Globus pallidus (tissue), 1 donor: Measurements from ENCODE around the gene PTPN14.
A peak's percentile ranks its signal among the peaks of the same experiment; 100 is the strongest.
"Not testable (repeated sequence)": the region's sequence is repeated elsewhere in the genome, so short reads cannot be mapped to it uniquely, and the experiment has no call there.

ENCODE experiments used
- DNase-seq: peaks from one replicate; pipeline ENCODE4 v3.0.0-alpha.2; 2015; ENCODE audit warnings: low spot score

PTPN14 gene

GRCh38 chr1:214551436-214552173 lies at the start of gene PTPN14:
TSS of gene PTPN14 (minus strand) at chr1:214551602. CDS start at chr1:214464803, 86,799 bp downstream.
- peak; percentile 58 for DNase-seq

DNA sequence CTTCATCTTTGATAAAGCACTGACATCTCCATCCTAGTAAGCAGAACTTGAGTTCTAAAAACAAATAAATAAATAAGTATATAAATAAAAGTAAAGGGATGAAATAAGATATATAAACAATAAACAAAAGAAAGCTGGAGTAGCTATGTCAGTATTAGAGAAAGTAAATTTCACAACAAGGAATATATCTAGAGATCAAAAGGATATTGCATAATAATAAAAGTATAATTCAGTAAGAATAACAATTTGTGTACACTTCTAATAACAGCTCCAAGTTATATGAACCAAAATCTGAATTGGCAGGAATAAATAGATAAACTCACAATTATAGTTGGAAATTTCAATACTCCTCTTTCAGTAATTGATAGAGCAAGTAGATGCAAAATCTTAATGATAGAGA lies 41.8 kb upstream of the PTPN14 start:
- no peak for DNase-seq

DNA sequence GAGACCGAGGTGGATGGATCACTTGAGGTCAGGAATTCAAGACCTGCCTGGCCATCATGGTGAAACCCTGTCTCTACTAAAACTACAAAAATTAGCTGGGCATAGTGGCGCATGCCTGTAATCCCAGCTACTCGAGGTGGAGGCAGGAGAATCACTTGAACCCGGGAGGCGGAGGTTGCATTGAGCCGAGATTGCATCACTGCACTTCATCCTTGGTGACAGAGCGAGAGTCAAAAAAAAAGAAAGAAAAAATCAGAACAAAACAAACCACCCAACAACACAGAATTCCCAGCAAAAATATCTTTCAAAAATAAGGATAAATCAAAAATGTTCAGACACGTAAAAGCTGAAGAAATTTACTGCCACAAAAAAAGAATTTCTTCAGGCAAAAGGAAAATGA lies 40.5 kb upstream of the PTPN14 start:
- DNase-seq: not testable (repeated sequence)

DNA sequence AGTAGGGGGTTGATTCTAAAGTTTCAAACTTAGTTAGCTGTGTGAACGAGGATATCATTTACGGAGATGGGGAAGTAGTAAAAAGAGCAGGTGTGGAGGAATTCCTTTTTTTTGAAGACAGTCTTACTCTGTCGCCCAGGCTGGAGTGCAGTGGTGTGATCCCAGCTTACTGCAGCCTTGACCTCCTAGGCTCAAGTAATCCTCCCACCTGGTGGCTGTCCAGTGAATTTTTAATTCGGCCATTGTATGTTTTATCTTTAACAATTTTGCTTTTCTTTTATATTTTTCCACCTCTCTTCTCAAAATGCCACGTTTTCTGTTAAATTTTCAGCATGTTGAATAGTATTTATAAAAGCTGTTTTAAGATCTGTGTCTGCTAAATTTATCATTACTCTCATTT lies 39.3 kb upstream of the PTPN14 start:
- DNase-seq: no peak

GRCh38 chr1:214588963-214589597 lies 37.7 kb upstream of the PTPN14 start:
- DNase-seq: no peak

- DNase-seq: no peak
These were observed 35.8 kb upstream of the PTPN14 start for GRCh38 chr1:214587165-214587564.

DNA sequence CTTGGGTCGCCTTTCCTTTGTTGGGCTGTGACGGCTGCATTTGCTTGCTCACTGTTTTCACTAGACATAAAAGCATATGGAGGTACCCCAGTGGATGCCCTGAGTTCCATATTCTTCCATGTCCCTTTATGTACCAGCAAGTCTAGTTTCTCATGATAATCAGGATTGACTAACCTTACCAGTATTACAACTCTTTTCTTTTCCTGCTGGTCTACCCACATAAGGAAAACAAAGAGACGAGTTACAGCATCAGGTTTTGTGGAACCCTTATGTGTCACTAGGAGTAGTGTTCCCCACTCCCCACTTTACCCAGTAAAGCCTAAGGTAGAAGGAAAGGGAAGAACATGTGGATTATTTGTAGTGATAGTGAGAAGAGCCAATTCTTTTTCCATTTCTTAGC lies 35.2 kb upstream of the PTPN14 start:
- DNase-seq: no peak

DNA sequence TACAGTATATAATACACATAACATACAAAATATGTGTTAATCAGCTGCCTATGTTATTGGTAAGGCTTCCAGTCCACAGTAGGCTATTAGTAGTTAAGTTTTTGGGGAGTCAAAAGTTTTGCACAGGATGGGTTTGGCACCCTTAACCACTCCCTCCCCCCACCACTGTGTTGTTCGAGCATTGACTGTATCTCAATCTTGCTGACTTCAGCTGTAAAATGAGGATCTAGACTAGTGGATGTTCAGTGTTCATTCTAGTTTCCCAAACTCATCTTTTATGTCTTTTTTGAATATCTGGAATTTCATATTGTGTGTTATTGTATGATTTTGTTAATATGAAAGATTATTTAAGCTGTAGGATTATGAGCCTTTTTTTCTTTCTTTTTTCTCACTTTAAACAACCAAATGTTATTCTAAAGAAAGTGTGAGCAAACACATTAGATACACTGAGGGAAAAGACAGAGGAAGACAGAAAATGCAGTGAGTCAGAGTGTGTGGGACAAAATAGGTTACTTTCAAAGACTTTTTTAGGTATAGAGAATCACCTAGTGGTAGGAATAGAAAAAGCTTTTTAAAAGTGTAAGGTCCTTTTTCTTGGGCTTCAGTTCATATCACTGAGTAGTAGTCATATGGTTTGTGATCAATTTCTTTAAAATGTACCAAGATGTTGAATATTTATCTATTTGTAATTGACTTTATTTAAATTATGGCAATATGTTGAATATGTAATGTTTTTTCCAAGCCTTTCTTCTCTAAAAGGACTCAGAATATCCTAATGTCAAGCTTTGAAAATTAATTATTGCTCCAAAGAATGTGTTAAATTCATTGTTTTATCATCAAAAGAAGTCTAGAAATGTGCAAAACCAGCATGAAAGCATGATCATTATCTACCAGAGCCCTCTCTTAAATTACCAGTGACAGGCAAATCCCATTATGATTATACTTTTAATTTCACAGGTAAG lies 33.7 kb upstream of the PTPN14 start:
- no peak for DNase-seq

DNA sequence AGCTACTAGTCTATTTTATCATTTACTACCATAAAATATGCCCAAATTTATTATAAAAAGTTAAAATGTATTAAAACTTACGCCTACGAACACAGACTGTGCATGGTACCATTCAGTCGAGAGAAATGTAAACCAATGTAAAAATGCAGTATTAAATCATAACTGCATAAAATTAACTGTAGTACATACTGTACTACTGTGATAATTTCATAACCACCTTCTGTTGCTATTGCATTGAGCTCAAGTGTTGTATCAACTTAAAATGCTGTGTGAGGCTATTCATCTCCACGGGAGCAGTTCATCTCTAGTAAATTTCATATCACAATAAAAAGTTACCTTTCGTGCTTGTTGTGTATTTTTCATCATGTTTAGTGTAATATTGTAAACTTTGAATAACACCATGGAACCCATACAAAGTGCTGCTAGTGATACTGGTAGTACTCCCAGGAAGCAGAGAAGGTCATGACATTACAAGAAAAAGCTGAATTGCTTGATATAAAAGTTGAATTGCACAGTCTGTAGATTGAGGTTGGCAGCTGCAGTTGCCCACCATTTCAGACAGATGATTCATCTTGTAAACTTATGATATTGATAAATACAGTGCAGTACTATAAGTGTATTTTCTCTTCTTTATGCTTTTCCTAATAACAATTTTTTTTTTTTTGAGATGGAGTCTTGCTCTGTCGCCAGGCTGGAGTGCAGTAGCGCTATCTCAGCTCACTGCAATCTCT lies 32.6 kb upstream of the PTPN14 start:
- DNase-seq: no peak

GRCh38 chr1:214583113-214583512 lies 31.7 kb upstream of the PTPN14 start:
- DNase-seq: no peak

DNA sequence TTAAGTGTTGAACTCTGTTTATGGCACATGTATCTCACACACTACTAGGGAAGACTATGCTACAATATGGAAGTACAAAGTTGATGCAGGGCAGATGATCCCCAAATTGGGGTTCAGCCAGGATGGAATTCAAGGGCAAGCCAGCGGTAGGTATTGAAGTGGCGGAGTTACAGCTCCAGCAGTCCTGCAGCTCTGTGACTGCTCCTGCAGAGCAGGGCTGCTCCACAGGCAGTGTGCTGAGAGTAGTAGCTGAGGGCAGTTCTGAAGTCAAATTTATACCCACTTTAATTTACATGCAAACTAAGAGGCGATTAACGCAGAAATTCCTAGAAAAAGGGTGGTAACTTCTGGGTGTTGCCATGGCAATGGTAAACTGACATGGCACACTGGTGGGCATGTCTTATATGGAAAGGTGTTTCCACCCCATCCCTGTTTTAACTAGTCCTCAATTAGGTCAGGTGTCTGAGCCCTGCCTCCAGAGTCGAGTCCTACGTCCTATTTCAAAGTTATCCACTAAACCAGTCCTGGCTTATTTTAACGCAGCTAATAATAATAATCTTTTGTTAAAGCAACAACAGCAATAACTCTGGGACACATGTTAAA lies 31.0 kb upstream of the PTPN14 start:
- DNase-seq: no peak

- DNase-seq: no peak
These were observed 30.4 kb upstream of the PTPN14 start for GRCh38 chr1:214581785-214582184.

GRCh38 chr1:214579183-214579582 lies 27.8 kb upstream of the PTPN14 start:
- DNase-seq: no peak

- DNase-seq: not testable (repeated sequence)
These were observed 24.7 kb upstream of the PTPN14 start for GRCh38 chr1:214576120-214576519.

- DNase-seq: no peak
These were observed 23.4 kb upstream of the PTPN14 start for GRCh38 chr1:214574598-214575411.

DNA sequence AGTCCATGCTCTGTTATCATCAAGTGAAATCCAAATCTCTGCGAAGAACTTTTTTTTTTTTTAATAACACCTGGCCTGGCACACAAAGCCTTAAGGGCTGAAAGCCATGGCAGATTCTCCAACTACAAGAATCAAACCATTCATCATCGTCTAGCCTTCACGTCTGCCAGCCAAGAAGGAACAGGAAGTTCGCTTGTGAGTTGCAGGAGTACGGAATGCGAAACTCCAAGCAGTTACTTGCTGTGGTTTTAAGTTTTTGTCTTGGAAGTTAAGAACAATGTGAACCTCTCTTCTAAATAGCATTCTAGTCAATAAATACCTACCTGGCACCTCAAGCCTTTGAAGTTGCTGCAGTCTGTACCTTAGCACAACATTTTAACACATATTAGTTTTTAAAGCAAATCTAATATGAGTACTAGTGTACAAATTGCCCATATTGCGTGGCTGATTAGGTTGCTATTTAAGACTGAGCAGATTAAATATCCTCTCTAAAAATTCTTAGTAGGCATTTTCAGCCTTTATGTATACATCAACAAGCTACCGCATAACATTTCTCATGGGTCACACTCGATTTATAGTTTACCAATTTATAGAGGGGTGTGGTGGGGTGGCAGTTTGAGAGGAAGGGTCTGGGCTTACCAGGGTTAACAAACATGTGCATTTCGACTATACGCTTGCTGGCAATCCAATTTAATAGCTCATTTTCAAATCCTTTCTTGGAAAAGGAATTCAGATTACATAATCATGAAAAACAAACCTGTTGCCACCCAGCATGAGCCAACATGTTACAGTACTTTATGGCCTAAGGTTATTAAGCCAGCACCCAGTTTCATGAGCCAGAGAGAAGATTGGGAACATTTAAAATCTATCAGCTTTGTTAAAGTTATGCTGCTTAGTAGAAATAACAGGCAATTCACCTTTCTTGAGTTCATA lies 22.2 kb upstream of the PTPN14 start:
- no peak for DNase-seq

- no peak for DNase-seq
These were observed 19.9 kb upstream of the PTPN14 start for GRCh38 chr1:214571281-214571680.

GRCh38 chr1:214570442-214570841 lies 19.0 kb upstream of the PTPN14 start:
- DNase-seq: no peak

DNA sequence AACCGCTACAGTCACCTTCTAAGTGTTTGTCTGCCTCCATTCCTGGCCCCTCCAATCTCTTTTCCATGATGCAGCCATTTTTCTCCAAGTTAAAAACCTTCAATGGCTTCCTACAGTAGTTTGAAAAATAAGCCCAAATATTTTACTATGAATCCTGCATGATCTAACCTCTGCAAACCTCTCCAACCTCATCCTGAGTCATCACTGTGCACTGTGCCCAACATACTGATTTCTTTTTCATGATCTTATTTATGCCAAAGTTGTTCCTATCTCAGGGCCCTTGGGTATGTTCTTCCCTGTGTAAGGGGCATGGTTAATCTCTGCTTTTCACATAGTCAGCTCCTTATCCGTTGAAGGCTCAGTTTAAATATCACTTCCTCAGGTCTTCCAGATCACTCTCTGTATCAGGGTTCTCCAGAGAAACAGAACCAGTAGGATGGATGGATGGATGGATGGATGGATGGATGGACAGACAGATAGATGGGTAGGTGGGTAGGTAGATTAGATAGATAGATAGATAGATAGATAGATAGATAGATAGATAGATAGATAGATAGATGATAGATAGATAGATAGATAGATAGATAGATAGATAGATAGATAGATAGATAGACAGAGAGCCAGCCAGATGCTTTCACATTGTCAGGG lies 18.1 kb upstream of the PTPN14 start:
- no peak for DNase-seq
